GM21723 (cell line): ENCODE data around the gene SNRK.

Experiments used
- ATAC-seq: cut with Tn5 transposase; IDR thresholded peaks from one replicate; pipeline ENCODE4 v1.9.1; 2021; ENCODE audit warnings: mild to moderate bottlenecking, moderate library complexity; ENCODE audit not compliant: unreplicated experiment

Gene SNRK

GRCh38 chr3:43286115-43286840 is at the start of gene SNRK:
SNRK (plus strand) TSS chr3:43286540; CDS start chr3:43303204, 16,664 bp downstream.
- ATAC-seq: peak; percentile 87

- no peak for ATAC-seq
Observed at GRCh38 chr3:43238801-43239200, 47.5 kb upstream of the SNRK start.

GRCh38 chr3:43239755-43240154 is 46.6 kb upstream of the SNRK start:
- no peak for ATAC-seq

GRCh38 chr3:43243590-43244587 is 42.5 kb upstream of the SNRK start:
- ATAC-seq: no peak

GRCh38 chr3:43244694-43245093 is 41.6 kb upstream of the SNRK start:
- no peak for ATAC-seq

GRCh38 chr3:43246976-43247375 is 39.4 kb upstream of the SNRK start:
- no peak for ATAC-seq

- ATAC-seq: no peak
Observed at GRCh38 chr3:43247561-43248184, 38.7 kb upstream of the SNRK start.

- ATAC-seq: no peak
Observed at GRCh38 chr3:43248185-43248583, 38.2 kb upstream of the SNRK start.

- no peak for ATAC-seq
Observed at GRCh38 chr3:43248973-43249372, 37.4 kb upstream of the SNRK start.

- ATAC-seq: no peak
Observed at GRCh38 chr3:43249405-43249804, 36.9 kb upstream of the SNRK start.

GRCh38 chr3:43253294-43253693 is 33.0 kb upstream of the SNRK start:
- ATAC-seq: no peak

GRCh38 chr3:43254125-43254524 is 32.2 kb upstream of the SNRK start:
- ATAC-seq: no peak

GRCh38 chr3:43255662-43256061 is 30.7 kb upstream of the SNRK start:
- ATAC-seq: no peak

GRCh38 chr3:43256714-43257461 is 29.5 kb upstream of the SNRK start:
- no peak for ATAC-seq

- no peak for ATAC-seq
Observed at GRCh38 chr3:43257850-43258249, 28.5 kb upstream of the SNRK start.

GRCh38 chr3:43259626-43260025 is 26.7 kb upstream of the SNRK start:
- ATAC-seq: no peak

GRCh38 chr3:43260412-43260811 is 25.9 kb upstream of the SNRK start:
- ATAC-seq: no peak

- no peak for ATAC-seq
Observed at GRCh38 chr3:43262194-43262593, 24.1 kb upstream of the SNRK start.

- ATAC-seq: no peak
Observed at GRCh38 chr3:43266451-43266850, 19.9 kb upstream of the SNRK start.

- ATAC-seq: no peak
Observed at GRCh38 chr3:43266995-43267394, 19.3 kb upstream of the SNRK start.

- no peak for ATAC-seq
Observed at GRCh38 chr3:43268636-43269035, 17.7 kb upstream of the SNRK start.
